GM19397 (cell line): ENCODE results near the gene TCF7L1.
"Not testable (repeated sequence)": the region's sequence is repeated elsewhere in the genome, so short reads cannot be mapped to it uniquely, and the experiment has no call there.

Source experiments
- ATAC-seq: cut with Tn5 transposase; IDR thresholded peaks from one replicate; pipeline ENCODE4 v1.9.1; 2021; ENCODE audit warnings: mild to moderate bottlenecking, moderate library complexity; ENCODE audit not compliant: unreplicated experiment

TCF7L1 gene

GRCh38 chr2:85312404-85312803, 179.2 kb downstream of the TCF7L1 start:
- no peak for ATAC-seq

GRCh38 chr2:85314884-85315242, 181.7 kb downstream of the TCF7L1 start:
- no peak for ATAC-seq

- not testable (repeated sequence) for ATAC-seq
These were observed 182.7 kb downstream of the TCF7L1 start for GRCh38 chr2:85315921-85316320.

DNA sequence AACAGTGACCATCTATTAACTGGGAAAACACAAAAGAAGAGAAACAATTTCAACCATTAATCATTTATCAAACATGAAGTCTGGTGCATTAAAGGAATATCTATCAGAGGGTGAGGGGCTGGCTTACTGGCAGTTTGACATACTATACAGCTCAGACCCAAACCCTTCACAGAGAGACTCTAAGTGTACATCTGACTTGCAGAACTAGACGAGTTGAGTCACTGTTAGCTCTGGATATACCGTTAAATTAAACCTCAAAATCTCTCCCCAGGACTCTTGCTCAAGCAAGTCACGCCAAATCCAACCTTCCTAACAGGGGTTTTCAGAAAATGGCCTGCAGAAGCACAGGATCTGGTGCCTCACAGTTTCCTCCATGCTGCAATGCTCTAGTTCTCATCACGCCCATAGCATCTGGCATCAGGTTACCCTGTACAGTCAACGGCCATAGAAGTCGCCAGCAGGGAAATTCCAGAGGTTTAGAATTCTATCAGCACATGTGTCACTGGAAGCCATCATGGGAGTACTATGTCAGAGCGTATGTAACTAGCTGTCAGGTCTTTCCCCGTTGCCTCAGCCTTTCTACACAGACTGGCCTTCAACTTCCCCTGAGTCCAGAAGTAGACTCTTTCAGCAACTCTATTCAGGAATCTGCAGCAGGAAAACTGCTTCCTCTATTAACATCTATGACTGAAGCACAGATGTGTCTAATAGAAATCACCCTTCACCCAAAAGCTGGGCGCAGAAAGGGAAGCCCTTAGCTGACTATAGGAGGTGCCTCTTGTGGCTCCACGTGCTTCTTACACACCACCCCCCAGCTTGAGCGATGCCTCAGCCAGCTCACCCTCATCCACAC, 185.3 kb downstream of the TCF7L1 start:
- ATAC-seq = no peak

DNA sequence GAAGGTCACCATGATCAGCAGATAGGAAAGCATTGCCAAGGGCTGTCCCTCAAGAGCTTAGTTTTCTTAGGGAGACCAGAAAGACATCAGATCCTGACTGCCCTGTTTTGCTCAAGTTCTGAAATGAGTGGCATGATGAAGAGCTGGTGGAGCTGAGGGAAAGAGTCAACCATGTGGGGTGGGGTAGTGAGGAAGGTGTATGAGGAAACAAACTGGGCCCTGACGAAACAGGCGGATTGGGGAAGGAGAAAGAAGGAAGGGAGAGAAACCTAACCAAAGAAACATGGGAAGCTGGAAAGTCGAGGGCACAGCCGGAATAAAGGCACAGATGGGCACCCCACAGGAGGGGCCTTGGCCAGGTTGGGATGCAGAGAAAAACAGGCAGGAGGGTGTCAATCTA, 186.6 kb downstream of the TCF7L1 start:
- no peak for ATAC-seq

DNA sequence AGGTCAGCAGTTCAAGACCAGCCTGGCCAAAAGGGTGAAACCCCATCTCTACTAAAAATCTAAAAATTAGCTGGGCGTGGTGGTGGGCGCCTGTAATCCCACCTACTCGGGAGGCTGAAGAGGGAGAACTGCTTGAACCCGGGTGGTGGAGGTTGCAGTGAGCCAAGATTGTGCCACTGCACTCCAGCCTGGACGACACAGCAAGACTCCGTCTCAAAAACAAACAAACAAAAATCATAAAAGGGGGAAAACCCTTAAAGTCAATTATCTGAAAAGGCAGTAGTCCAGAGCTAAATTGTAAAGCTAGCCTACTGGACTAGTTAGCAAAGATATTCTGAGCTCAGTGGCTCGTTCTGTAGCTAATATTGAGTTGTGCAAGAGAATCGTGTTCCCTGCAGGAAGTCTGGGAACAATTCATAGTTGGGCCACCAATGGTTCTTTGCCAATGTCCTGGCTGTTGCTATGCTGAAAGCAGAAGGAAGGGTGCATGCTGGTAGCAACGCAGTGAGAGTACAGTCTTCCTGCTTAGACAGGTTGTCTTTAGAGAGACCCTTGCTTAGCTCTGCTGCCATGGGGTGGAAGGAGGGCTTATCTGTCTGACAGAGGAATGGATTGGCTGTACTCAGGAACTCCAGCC, 190.3 kb downstream of the TCF7L1 start:
- no peak for ATAC-seq

DNA sequence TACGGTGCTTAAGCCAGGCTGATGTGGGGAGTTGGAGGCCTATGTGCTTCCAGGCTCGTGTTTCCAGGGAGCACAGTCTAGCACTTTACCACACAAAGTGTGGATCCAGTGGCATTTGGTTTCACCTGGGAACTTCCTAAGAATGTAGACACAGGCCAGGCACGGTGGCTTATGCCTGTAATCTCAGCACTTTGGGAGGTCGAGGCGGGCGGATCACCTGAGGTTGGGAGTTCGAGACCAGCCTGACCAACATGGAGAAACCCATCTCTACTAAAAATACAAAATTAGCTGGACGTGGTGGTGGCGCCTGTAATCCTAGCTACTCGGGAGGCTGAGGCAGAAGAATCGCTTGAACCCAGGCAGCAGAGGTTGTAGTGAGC, 190.8 kb downstream of the TCF7L1 start:
- ATAC-seq = not testable (repeated sequence)

DNA sequence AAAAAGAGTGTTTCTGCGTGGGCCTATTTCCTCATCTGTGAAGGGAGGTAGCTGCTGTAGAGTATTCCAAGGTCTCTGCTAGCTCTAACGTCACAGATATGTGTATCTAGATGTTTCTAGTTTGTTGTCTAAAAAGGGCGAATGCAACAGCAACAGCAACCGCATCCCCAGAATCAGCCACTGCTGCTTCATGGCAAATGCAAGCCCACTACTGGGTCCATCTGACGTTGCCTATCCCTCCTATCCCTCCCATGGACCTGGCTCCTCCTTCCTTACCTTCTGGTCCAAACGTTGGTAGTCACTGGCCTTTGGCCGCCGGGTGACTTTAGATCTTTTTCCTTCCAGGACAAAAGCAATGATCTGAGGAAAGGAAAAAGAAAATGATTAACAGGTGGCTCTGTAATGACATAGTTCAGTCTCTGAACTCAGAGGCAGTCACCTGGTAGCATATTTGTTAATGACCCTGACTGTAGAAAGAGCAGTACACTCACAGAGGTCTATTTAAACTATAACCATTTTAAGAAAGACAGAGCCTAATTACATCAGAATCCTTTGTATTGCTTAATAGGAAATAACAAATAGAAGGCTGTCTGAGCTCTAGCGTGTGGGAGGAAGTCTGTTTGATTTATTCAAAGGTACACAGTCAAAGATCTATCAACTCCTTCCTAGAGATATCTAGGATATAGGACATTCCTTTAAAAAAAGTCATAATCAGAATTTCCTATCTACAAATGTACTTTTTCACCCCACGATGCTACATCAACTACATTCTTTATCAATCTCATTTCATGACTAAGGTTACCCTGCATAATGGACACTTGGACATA, 191.7 kb downstream of the TCF7L1 start:
- no peak for ATAC-seq

GRCh38 chr2:85325466-85325811, 192.2 kb downstream of the TCF7L1 start:
- ATAC-seq = no peak

GRCh38 chr2:85326406-85327159, 193.4 kb downstream of the TCF7L1 start:
- peak; percentile 33 for ATAC-seq

DNA sequence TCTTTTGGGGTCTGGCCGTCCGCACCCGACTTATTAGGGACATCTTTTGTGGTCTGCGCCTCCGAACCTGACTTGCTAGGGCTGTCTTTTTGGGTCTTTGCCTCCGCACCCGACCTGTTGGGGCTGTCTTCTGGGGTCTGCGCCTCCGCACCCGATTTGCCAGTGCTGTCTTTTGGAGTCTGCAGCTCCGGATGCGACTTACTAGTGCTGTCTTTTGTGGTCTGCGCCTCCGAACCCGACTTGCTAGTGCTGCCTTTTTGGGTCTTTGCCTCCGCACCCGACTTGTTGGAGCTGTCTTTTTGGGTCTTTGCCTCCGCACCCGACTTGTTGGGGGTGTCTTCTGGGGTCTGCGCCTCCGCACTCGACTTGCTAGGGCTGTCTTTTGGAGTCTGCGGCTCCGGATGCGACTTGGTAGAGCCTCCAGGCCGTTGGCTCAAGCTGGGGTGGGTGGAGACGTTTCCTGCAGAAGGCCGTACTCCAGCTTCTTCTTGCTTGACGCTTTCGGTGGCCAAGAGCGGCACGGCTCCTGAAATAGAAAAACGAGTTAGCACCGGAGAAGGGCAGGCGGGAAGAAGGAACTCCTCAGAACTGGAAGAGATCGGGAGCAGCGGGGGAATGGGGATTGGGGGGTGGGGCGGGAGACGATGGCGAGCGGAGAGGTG, 194.1 kb downstream of the TCF7L1 start:
- no peak for ATAC-seq

DNA sequence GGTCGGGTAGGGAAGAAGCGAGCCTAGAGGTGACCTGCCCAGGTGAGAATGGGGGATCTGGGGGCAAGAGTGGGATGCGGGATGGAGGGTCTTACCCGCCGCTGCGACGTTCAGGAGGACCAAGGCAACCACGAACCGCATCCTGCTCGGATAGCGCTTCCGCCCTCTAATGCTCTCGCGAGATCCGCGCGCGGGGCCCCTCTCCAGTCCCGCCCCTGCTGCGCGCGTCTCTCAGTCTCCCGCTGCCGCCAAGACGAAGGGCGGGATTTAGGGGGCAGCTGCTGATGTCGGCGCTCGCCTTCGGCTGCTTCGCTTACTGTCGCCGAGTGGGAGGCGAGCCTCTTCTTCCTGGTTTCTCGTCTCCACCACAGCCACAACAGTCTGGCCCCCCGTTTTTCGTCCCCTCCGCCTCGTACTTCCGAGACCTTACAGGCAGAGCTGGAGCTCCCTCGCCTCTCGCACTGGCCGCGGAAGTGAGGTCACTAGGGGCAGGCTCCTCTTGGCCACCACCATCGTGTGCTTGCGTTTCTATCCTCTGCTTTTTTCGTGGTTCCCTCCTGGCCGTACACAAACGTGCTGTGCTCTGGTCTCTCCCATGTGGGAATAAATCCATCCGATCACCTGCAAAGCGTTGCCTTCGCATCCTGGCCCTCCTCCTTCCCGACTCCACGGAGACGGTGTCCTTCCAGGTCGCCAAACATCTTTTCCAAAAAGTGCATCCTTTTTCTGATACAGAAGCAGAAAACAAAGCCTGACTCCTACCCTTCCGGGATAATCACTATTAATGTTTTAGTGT, 194.8 kb downstream of the TCF7L1 start, which contains the start of gene TGOLN2:
TSS of gene TGOLN2 (minus strand) at position 168 of the 796 bp plus-strand sequence. CDS start at position 141, 27 bp downstream.
- peak; percentile 85 for ATAC-seq

GRCh38 chr2:85329181-85329651, 196.0 kb downstream of the TCF7L1 start:
- no peak for ATAC-seq

- not testable (repeated sequence) for ATAC-seq
These were observed 196.5 kb downstream of the TCF7L1 start for GRCh38 chr2:85329701-85330100.

GRCh38 chr2:85330839-85331636, 197.8 kb downstream of the TCF7L1 start:
- no peak for ATAC-seq

DNA sequence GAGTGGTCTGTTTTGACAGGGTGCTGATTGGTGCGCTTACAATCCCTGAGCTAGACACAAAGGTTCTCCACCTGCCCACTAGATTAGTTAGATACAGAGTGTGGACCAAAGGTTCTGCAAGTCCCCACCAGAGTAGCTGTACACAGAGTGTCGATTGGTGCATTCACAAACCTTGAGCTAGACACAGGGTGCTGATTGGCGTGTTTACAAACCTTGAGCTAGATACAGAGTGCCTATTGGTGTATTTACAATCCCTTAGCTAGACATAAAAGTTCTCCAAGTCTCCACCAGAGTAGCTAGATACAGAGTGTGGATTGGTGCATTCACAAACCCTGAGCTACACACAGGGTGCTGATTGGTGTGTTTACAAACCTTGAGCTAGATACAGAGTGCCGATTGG, 200.7 kb downstream of the TCF7L1 start:
- ATAC-seq = not testable (repeated sequence)

- ATAC-seq = no peak
These were observed 201.7 kb downstream of the TCF7L1 start for GRCh38 chr2:85334928-85335327.

GRCh38 chr2:85340034-85340892, 207.1 kb downstream of the TCF7L1 start:
- no peak for ATAC-seq
